UCSD-AML1 (cell line): ENCODE results near the gene MACROD2.

Experiments used
- DNase-seq: peaks from one replicate; lab custom pipeline; 2025; ENCODE audit not compliant: unreplicated experiment; lab: John Stamatoyannopoulos, UW

Gene MACROD2

DNA sequence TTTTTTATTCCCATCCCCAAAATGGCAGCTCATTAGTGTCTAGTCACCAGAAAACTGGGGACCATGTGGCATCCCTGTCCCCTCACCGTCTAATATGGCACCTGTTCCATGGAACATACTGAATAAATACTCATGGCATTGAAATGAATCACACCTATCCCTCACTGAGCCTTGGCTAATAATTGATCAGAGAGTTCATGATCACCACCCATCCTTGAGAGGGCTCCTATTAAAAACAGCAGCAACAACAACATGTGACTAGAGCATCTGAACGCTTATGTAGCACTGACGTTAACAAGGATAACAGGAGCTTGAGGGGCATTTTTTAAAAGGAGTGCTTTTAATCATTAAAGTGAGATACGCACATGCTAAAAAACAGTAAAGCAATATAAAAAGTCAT lies 1453.7 kb downstream of the MACROD2 start:
- no peak for DNase-seq

DNA sequence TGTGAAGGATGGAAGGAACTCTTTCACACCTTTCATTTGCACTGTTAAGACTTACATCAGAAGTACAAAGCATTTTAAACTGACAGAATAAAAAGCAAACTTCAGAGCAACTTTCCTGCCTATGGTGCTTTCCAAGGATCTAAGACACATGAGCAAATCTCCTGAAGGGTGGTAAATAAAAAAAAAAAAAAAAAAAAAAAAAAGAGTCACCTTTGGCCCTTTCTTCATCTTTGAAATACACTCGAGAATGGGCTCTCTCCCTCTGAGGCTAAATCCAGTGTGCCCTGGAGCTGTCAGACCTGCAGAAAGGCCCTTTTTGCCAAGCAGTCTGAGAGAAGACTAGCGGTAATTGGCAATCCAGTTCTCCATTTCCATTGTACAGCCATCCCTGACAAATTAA lies 1455.9 kb downstream of the MACROD2 start:
- DNase-seq: no peak

DNA sequence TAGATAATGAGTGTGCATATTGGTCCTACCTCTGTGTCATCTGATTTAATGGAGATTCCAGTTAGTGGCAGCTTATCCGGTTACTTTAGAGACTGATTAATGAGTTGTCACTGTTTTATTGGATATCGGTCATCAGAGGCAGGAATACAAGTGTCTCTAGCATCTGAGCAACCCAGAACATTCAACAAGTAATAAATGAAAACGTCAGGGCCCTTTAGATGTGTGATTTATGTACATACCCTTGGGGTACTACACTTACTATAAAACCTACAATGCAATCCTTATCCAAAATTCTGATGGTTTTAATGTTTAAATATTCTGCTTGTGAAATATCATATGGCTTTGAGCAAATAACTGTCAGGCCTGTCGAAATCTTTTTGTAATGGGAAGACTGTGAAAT lies 1460.0 kb downstream of the MACROD2 start:
- no peak for DNase-seq

DNA sequence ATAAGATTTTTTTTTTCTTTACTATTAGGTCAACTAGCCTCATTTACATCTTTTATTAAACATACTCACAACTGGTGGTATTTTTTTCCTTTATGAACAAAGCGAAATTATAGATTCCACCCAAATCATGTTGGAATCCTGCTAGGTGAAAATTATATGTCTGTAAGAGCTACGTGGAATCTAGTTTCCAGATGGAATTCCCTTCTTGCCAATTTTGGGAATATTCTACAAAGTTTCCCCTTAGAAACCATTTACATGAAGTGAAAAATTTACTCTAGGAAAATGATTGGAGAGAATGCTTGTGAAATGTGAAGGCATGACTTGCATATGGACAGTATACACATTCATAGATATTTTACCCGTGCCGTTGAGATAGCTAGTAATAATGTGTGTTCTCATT lies 1466.6 kb downstream of the MACROD2 start:
- no peak for DNase-seq

DNA sequence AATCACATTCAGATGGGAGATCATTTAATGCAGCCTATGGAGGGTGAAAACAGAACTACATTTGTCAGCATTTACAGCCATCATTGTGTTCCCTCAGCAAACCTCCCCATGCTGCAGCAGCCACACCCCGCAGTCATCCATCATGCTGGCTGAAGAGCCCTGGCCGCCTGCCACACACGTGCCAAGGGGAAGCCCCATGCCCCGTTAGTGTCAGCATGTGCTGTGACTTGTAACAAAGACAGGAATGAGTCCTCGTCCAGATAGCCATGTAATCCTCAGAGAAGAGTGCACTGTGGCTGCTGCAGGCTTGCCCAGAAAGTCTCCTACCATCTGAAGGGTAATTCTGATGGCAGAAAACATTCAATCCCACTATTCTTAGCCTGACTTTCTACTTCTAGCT lies 1480.2 kb downstream of the MACROD2 start:
- no peak for DNase-seq

DNA sequence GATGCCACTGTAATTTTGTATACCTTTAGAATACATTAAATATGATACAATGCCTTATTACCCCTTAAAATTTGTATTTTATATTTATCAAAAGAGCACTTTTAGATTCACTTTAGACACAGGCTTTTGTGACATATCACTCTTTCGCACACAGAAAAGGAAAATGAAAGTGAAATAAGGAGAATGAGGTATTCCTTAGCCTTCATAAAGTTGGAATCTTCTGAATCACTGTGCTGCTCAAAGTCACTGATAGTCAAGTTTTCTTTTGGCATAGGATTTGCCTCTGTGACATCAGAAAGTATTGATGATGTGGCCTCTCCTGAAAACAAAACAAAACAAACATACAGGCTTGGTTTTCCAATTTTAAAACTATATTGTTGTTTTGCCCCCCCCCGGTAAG lies 1480.9 kb downstream of the MACROD2 start:
- DNase-seq: no peak

DNA sequence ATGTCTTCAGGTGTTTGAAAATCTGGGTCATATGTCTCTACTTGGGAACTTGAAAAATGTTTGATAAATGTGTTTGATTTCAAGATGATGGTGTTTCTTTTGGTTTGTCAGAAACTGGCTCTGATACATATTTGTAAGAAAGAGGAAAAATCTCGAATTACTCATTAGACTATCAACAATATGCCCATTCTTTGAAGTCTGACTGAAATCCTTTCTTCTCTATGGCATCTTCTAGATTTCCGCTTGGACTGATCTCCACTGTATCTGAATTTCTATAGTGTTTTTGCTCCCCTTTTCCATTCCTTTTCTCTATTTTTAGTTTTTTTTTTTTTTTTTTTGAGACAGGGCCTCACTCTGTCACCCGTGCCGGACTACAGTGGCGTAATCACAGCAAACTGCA lies 1481.5 kb downstream of the MACROD2 start:
- no peak for DNase-seq

DNA sequence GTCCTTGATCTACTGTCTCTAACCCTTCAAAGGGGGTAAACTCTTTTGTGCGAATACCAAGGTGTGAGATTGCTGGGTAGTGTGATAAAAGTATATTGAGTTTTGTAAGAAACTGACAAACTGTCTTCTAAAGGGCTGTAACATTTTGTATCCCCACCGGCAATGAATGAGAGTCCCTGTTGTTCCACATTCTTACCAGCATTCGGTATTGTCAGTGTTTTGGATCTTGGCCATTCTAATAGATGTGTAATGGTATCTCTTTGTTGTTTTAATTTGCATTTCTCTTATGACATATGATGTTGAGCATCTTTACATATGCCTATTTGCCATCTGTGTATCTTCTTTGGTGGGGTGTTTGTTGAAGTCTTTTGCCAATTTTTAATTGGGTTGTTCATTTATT lies 1487.2 kb downstream of the MACROD2 start:
- no peak for DNase-seq

DNA sequence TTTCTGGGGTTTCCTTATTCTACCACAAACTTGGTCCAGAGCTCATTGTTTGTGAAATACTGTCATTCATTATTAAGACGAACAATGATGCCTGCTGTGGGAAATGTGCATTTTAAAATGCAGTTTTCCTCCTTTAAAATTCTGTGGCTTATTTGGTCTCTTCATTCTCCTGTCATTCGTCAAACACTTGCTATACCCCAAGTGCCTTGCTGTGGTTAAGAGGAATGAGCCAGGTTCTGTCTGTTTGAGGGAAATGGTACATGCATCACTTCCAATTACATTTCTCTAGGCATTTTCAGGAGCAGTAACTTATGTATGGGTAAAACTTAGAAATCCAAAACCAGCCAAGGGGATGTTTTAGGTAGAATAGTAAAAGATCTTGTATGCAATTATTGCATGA lies 1490.2 kb downstream of the MACROD2 start:
- DNase-seq: no peak

DNA sequence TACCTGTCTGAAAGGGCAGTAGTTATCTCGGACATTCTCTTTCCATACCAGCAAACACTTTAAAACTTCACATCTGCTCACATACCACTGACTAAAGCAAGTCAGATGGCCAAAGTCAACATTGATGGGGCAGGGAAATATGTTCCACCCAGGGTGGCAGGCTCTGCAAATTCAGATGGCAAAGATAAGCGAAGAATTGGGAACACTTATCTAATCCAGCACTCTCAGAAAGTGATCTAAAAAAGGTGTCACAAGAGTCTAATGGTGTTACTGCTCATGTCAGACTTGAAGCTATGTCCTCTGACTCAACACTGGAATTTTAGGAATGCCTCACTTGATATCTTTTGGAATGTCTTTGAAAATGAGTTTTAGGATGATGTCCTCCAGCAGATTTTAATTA lies 1491.7 kb downstream of the MACROD2 start:
- no peak for DNase-seq

DNA sequence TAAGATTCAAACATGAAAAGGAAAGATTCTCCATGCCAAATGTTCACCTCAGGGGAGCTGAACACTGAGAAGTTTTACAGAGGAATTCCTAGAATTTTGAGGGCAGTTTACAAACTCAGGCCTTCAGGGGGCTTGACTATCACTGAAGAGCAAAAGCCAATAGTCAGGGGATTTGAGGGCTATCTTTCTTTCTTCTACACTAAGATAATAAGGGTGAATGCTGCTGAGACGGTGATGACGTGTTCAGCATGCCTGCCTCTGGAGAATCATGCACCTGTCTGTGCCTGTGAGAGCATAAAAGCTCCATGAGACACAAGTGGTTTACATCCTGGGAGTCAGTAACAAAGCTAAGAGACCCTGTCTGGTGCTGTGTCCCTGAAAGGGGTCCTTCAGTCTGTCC lies 1492.4 kb downstream of the MACROD2 start:
- DNase-seq: no peak

DNA sequence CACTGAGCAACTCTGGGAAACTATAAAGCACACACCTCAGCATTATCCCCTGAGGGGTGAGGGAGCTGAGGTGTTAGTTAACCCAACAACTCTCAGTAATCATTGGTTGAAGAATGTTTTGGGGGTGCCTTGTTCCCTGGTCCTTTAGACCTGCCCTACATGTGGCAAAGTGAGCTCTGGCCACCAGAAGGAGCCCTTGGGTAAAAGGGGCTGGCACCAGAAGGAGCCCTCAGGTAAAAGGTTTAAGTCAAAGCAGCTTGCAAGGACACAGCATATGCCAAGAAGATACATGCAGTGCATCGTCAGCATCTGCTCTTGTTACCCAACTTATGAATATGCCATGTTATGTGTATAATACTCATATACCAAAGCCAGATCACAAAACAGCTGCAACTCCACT lies 1496.3 kb downstream of the MACROD2 start:
- DNase-seq: no peak

DNA sequence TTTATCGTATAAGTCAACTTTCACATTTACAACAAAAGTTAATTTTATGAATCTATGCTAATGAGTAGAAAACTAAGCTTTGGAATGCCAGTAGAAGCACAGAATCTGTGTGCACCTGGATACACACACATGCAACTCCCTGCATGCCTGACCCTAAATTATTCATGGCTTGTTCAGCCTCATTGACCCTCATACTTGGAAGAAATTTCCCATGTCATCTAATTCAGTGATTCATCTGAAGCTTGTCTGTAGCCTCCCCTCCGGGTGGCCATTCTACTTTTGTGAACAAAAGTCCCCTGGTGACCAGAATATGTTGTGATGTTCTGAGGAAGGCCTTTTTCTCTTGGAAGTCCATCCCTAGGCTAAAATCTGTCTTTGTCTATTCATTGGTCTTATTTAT lies 1499.5 kb downstream of the MACROD2 start:
- no peak for DNase-seq

DNA sequence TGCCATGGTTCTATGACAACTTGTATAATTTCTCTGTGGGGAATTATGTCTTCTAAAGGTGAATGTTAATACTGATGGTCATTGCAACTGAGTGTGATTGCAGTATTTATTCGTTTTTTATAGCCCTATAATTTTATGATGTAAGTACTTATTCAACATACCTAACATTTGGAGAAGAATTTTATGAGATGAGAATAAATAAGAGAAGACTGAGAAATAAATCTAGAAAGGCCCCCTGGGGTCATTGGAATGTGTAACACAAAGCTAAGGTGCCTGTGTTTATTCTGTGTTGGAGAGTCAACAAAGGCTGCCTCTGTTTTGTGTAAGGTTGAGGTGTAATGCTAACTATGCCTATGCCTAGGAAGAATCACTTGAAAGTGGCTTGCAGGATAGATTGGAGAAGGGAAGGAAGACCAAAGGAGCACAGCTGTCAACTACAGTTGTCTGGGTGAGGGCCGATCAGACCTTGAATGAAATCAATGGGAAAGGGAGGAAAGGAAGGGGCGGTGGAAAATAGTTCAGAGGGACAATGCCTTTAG lies 1501.3 kb downstream of the MACROD2 start:
- DNase-seq: no peak

DNA sequence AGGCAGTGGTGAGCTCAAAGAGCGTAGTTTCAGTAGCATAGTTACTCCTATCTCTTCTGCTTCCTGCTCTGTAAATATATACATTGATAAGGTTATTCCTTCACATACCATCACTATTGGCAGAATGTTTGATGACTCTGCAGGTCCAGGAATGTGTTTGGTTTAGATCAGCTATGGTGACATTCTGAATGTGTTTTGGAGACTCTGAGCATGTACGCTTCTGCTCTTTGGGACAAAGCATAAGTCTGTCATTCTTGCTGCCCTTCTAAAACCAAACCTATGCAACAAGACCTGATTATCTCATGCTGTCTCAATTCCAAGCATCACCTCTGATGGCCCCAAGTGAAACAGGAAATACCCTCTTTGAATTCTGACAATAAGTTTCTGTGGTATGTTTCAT lies 1503.6 kb downstream of the MACROD2 start:
- DNase-seq: no peak

DNA sequence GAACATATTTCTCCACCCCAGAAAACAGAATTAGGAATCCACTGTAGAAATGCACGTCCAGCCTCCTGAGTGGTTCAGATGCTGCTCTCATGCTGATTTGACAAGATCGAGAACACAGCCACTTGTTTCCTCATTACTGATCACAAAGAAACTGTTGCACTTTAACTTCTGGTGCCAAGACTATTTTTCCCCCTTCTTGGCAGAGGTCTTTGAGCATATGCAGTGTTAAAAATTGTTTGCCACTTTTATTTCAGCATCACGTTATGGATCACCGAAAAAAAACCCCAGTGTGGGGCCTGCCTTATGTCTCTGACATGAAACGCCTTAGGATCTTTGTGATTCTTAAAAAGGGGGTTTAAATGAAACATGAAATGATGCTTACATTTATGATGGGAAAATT lies 1511.0 kb downstream of the MACROD2 start:
- DNase-seq: no peak

DNA sequence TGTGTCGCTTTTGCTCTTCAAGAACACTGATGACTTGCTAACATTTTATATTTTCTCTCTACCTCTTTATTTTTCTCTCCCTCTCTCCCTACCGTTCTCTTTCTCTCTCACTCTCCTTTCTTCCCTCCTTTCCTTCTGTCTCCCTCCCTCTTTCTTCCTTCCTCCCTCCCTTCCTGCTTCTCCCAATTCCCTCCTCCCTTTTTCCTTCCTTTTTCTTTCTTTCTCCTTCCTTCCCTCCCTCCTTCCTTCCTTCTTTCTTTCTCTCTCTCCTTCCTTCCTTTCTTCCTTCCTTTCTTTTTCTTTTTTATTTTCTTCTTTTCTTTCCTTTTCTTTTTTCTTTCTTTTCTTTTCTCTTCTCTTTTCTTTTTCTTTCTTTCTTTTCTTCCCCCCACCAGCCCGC lies 1511.8 kb downstream of the MACROD2 start:
- DNase-seq: no peak

DNA sequence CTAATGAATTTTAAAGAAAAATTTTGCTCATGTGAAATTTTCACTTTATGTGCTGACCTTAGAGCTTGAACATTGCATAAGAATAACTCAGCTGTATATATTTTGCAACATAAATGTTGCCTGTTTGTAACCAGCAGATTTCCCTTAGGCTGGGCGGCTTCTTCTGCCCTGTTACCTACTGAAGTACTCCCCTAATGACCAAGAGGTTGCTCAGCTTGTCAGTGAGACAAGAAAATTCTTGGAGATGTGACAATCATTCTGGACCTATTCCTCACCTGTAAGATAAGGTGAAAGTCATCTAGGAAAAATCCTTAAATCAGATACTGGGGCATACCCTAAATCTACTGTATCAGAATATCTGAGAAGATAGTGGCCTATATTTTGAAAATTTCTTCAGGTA lies 1516.2 kb downstream of the MACROD2 start:
- DNase-seq: no peak

DNA sequence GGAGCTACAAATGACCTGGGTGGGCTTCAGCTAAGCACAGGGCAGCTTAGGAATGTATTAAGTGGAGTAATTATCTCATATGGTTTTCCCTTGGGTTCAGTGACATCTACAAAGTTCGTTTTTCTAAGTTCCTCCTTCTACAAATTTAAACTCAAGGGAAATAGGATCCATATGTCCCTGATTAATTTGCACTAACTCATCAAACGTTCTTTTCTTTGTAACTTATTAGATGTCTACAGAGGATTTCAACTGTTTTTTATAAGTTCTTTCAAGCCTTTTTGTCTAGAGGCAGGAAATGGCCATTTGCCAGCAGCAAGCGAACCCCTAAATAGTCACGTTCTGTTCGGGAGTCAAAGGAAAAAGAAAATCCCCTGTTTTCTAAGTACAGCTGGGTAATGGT lies 1517.6 kb downstream of the MACROD2 start:
- no peak for DNase-seq

DNA sequence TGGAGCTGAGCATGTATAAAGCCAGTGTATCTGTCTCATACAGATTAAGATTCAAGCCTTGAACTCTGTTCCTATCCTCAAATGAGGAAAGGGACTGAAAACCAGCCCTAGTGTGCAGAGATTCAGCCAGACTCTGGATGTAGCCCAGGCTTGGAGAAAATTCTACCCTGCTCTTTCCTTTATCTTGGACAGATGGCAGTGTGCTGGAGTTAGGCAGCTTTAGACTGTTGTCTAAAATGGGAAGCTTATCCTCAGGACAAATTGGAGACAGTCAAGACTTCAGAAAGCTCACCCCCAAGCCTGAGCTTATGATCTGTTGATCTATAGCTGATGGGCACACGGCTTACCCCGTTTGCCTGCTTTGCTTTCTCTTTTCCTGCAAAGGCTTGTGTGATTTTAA lies 1520.4 kb downstream of the MACROD2 start:
- no peak for DNase-seq

DNA sequence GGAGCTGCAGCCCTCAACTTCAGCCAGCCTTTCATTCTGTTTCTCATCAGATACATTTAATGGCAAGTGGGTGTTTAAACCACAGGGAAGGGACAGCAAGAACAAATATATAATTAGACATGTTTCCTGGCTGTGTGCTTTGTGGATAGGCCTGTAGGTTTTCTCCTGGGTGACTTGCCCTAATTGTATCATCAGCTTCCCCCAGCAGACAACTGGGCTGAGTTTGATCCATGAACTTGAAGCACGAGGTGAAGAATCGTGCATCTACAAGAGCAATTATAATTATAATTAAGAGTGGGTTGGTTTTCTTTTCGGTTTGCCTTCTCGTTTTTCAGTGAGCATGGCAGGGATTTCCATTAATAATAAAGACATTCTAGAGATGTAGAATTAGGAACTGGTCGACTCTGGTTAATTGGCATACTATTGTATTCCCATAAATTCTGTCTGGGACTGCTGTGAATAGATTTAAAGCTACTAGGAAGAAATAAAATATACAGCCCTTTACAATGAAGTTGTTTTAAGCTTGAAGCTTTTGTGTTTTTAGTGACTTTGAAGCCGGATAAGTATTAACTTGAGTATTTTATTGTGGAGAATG lies 1525.7 kb downstream of the MACROD2 start:
- DNase-seq: no peak

DNA sequence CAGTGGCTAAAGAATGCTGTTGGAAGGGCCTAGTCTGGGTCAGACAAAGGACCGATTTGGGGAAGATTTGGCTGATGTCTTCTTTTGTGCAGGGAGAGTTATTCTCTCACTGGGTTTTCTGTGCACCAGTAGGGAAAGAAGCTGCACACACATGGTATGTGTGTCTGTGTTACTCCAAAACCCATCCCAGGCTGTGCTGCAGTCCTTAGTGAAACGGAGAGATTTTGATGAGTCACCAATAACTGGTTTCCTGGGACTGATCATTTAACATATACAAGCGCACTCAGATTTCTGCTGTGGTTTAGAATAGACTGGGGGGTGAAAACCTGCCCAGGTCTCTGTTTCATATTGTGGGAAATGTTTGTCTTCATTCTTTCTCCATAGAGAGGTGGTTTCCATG lies 1528.1 kb downstream of the MACROD2 start:
- DNase-seq: no peak

DNA sequence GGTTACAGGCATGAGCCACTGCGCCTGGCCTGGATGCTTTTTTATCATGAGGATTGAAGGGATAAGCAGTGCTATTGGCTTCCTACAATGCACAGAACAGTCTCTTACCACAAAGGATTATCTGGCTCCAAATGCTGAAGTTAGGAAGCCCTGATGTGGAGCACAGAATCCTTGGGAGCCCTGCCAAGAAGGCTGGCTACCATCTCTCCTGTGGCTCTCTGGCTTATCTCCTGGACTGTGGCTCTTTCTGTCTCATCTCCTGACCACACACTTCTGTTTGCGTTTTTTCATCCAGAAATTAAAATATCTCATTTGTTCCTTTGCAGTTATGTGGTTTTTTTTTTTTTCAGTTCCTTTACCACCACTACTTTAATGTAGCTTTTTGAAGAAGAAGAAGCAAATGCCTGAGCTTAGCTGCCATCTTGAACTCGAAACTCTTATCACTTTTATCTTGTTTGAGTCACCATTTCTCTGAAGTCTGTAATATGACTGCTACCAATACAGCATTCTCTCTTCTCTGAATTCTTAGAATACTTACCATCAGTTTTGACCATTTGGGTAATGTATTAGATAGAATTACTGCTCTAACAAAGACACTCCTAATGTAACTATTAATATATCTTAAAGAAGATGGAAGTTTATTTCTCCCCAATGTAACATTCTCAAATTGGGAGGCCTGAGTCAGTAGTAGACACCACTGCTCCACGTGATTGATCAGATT lies 1533.2 kb downstream of the MACROD2 start:
- DNase-seq: no peak
